ENCODE data around the gene LGALS1.
"Not testable (repeated sequence)": the region's sequence is repeated elsewhere in the genome, so short reads cannot be mapped to it uniquely, and the experiment has no call there.

The LGALS1 gene

DNA sequence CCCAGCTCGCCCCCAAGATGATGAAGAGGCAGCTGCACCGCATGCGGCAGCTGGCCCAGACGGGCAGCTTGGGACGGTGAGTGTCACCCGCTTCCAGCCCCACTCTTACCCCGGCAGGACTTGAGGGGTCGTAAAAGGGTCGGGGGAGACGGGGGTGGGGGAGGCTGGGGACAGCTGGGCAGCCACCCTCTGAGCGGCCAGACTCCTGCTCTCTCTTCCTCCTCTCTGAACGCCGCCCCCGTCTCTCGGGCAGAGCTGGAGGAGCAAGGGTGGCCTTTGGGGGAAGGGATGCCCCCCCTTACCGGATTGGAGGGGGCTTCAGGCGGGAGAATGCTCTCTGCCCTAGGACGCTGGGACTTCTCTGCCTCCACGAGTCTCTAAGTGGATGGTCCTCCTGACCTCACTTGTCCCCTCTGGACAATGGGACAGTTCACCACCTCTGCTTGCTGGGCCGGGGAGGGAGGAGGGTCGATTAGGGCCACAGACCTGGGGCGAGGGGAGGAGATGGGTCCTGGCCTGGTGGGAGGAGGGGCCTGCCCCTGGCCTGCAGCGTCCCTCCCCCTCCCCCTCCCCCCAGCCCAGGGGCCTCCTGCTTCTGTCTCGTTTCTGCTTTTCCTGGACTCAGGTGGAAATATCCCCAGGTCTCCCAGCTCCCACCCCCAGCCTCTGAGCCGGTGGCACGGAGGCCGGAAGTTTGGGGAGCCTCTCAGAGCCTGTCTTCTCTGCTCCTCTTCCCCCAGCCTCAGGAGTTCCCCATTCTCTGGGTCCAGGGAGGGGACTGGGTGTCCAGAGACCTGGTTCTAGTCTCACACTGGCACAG, 35.5 kb upstream of the LGALS1 start:
- no peak for DNase-seq

DNA sequence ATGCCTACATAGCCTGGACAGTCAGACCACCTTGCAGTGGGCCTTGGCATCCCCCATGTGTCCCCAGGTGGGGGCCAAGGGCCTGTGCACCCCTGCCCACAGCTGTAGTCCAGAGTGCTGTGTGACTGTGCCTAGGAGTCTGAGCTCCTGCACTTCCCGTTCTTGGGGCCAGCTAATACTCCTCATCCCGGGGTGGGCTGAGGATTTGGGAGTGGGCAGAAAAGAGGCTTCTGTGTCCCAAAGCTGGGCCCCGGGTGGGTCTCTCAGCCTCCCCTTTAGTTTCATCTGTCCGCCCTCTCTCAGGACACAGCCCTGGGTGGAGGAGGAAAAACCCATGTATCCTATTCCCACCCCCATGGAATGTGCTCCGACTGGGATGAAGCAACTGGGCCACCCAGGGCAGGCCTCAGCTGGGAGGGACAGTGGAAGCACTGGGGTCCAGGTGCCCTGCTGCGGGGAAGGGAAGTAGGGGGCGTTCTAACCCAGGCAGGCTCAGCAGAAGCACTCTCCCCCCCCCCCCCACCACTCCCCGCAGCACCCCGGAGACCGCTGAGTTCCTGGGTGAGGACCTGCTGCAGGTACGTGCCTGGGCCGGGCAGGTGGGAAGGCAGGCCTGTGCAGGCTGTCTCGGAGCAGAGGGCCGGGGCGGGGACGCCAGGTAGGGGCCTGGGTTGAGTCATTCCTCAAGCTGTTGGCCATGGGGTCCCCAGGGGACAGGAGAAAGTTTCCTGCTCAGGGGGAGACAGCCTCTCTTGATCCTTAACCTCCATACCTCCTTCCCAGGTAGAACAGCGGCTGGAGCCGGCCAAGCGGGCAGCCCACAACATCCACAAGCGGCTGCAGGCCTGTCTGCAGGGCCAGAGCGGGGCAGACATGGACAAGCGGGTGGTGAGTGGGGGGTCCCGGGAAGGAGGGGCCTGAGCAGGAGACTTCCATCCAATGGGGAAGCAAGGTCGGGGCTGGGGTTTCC, 34.6 kb upstream of the LGALS1 start:
- no peak for DNase-seq

DNA sequence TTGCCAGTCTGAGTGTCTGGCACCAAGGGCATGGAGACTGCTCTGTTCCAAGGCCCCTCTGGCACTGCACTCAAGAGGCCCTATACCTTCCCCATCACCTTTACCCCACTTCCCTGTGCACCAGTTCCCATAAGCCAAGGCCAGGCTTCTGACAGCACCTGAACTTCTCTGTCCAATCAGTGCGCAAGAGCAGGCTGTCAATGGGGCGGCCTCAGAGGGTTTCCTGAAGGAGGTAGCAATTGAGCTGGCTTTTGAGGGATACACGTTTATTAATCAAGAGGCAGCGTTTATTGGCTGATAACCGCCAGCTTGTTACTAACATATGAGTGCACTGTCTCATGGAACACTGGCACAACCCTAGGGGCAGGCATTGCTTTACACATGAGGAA, 33.9 kb upstream of the LGALS1 start:
- DNase-seq: no peak

DNA sequence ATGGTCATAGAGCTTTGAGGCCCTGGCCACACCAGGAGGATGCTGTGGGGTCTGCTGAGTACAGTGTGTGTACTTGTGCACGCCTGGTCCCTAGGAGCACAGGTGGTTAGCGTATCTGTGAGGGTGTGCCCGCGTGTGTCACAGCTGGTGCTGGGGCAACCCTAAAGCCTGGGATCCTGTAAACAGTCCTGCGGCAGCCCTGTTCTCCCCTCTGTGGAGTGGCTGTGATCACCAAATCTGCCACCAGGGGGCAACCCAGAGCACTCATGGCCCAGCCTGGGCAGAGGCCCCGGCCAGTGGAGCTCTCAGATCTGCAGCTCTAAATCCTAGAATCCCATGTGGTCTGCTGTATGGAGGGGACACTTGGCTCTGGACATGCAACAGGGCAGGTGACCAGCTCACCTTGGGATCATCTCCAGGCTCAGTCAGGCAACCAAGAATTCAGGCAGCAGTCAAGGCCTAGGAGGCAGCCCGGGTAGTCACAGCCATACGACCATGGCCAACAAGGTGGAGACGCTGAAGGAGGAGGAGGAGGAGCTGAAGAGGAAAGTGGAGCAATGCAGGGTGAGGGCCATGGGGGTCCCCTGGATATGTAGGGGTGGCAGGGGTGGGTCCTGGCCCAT, 32.1 kb upstream of the LGALS1 start:
- peak; percentile 84 for DNase-seq

DNA sequence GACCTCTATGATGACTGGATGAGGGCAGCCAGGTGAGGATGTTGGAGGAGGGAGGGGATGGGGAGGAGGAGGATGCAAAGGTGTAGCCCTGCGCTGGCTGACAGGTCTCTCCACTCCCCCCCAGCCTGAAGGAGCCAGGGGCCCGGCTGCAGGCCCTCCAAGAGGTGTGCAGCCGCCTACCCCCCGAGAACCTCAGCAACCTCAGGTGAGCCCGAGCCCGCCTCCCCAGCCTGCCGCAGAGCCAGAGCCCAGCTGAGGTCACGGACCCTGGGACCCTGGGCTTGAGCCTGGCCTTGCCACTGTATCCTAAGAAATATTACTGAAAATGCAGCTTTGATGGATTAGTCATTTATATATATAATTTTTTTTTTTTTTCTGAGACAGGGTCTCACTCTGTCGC, 28.1 kb upstream of the LGALS1 start:
- no peak for DNase-seq

DNA sequence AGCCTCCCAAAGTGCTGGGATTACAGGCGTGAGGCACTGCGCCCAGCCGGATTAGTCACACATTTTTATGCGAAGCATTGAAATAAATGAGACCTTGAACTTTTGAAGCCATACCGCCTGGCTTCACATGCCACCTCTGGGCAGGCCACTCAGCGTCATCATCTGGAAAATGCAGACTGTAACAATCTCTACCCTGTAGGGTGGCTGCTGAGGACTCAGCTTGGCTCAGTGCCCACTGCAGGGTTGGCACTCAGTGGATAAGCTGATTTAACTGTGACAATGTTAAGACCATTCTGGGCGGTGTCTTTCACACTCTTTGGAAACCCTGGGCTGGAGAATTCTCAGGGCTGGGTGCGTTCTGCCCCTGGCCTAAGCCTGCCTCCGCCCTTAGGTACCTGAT, 27.5 kb upstream of the LGALS1 start:
- DNase-seq: no peak

DNA sequence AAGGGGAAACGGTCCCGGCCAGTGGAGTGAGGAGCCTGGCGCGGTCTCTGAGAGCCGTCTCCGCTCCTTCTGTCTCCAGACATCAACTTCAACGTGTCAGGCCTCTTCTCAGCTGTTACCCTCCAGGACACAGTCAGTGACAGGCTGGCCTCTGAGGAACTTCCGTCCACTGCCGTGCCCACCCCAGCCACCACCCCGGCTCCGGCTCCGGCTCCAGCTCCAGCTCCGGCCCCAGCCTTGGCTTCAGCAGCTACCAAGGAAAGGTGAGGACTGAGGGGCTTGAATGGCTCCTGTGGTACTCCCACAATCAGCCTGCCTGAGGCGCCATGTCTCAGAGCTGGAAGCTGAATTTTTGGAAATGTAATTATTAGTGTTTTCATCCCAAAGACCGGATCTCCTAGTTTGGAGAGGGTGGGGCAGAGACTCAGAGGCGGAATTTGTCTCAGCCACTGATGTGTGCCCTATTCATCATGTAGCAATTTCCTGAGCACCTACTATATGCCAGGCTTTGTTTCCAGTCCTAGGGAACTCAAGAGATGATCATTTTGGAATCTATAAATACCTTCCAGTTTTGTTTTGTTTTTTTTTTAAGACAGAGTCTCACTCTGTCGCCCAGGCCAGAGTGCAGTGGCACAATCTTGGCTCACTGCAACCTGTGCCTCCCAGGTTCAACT, 24.8 kb upstream of the LGALS1 start:
- no peak for DNase-seq

DNA sequence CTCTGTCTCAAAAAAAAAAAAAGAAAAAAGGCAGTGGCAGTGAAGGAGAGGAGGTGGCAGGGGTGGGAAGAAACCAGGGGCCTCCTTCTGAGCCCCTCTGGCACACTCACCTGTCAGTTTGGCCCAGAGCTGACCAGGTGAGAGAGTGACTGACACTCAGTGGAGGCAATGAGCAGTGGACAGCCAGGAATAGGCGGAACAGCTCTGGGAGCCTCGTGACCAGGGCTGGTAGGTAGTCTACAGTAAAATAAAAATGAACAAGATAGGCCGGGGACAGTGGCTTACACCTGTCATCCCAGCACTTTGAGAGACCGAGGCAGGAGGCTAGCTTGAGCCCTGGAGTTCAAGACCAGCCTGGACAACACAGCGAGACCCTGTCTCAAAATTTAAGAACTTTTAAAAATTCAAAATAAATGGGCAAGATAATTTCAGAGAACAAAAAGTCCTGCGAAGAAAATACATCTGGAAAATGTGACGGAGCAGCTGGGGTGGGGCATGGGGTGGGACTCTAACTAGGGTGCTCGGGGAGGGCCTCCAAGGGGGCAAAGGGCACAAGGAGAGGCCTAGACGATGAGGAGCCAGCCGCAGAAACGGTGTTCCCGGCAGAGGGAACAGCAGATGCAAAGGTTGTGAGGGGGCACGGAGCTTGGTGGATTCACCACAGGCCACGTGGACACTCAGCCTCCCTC, 20.7 kb upstream of the LGALS1 start:
- no peak for DNase-seq

DNA sequence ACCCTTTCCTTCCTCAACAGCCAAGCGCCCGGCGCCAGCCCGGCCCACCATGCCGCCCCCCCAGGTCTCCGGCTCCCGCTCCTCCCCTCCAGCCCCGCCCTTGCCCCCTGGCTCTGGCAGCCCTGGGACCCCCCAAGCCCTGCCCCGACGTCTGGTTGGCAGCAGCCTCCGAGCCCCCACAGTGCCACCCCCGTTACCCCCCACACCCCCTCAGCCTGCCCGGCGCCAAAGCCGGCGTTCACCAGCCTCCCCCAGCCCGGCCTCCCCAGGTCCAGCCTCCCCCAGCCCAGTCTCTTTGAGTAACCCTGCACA, 20.2 kb upstream of the LGALS1 start:
- no peak for DNase-seq

DNA sequence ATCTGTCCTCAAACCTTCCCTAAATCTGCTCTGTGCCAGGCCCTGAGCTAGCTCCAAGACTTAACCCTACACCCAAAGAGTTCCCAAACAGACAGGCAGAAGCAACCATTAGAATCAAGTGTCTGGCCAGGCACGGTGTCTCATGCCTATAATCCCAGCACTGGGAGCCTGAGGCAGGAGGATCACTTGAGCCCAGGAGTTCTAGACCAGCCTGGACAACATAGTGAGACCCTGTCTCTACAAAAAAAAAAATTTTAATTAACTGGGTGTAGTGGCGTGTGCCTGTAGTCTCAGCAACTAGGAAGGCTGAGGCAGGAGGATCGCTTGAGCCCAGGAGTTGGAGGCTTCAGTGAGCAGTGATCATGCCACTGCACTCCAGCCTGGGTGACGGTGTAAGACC, 18.9 kb upstream of the LGALS1 start:
- DNase-seq: not testable (repeated sequence)

DNA sequence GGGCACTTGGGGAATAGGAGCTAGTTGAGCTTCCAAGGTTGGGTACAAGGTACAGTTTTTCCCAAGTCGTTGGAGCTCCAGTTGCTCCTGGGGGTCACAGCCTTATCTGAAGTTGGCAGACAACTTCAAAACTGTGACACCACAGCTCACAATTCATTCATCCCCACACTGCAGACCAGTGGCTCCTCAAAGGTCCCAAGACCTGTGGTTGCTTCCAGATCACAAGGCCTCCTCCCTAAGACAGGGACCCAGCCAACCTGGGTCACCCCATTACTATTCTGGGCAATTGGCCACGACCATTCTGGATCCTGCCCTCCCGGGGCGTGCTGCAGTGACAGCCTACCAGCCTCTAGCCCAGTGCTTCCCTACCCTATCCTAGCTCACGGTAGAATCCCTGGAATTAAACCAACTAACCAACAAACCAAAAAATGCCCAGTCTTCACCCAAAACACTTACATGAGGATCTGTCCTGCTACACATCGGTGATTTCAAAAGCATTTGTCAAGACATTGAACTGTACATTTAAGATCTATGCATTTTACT, 17.8 kb upstream of the LGALS1 start:
- peak; percentile 21 for DNase-seq

DNA sequence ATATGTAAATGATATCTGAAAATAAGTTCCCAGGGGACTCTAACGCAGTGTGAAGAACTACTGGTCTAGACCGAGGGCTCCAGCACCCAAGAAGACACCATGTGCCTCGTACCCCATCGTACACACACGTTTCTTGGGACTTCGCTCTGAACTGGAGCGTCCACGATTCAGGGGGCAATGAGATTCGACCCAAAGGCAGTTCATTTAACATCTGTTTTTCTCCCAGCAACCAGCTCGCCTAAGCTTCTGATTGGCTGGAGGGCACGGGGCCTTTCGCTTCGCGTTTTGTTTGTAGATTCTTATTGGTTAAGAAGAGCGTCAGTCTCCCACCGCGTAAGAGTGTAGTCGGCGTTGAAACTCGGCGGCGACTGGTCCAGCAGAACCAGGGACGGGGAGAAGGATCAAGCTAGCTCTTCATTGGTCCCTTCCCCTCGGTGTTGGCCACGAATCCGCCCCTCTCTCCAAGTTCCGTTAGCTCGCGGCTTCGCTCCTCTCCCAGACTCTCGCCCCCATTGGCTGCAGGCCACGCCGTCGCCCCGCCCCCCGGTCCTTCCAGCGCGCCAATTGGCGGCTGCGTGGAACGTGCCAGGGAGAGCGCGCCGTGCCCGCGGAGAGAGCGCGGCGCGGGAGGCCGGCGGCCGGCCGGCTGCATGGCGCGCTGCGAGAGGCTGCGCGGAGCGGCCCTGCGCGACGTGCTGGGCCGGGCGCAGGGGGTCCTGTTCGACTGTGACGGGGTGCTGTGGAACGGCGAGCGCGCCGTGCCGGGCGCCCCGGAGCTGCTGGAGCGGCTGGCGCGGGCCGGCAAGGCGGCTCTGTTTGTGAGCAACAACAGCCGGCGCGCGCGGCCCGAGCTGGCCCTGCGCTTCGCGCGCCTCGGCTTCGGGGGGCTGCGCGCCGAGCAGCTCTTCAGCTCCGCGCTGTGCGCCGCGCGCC, 17.0 kb upstream of the LGALS1 start, which contains the start of gene PDXP:
Gene PDXP, plus strand, starts transcription at position 591 of the 933 bp plus-strand sequence. Its CDS starts 60 bp downstream, at position 651.
- DNase-seq: peak; percentile 99

DNA sequence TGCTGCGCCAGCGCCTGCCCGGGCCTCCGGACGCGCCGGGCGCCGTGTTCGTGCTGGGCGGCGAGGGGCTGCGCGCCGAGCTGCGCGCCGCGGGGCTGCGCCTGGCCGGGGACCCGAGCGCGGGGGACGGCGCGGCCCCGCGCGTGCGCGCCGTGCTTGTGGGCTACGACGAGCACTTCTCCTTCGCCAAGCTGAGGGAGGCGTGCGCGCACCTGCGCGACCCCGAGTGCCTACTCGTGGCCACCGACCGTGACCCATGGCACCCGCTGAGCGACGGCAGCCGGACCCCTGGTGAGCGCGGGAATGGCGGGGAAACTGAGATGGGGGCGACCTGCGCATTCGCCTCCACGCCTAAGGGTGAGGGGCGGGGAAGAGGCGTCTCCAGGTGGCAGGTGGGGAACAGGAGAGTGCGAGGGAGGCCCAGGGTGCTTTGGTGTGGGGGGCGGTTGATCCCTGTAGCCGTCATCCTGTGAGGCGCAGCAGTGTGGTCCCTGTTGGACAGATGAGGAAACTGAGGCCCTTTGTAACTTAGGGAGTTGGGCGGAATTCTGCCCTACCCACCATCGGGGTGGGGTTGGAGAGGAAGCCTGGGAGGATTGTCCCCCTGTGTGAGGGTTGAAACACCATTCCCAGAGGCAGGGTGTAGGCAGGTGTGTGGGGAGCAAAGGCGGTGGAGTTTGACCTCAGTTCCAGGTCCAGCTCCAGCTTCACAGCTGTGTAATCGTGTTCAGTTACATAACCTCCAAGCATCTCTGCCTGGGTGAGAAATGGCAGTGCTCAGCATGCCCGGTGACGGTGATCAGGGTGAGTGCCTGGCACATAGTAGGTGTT, 16.2 kb upstream of the LGALS1 start:
- no peak for DNase-seq

DNA sequence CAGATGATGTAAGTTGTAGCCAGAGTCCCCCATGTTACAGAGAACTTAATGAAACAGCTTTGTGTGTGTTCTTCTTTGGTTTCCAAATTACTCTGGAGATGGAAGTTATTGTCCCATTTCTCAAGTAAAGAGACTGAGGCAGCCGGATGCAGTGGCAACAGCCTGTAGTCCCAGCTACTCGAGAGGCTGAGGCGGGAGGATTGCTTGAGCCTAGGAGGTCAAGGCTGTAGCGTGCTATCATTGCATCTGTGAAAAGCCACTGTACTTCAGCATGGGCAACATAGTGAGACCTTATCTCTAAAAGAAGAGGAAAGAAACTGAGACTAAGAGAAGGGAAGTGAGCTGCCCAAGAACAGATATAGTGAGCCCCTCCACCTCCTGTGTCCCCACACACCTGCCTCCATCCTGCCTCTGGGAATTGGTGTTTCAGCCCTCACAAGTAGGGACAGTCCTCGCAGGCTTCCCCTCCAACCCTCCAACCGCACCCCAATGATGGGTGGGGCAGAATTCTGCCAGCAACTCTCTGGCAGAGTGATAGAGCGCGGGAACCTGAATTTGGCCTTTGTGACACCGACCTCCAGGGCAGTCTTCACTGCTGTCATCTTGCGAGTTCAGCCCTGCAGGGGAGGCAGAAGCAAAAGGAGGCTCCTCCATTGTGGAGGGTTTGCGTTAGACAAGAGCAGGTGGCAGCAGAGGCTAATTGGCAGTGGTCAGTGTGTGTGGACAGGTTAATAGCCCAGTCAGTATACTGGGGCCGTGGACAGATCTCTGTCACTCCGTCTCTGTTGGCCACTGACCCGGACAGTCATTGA, 15.3 kb upstream of the LGALS1 start:
- DNase-seq: no peak

DNA sequence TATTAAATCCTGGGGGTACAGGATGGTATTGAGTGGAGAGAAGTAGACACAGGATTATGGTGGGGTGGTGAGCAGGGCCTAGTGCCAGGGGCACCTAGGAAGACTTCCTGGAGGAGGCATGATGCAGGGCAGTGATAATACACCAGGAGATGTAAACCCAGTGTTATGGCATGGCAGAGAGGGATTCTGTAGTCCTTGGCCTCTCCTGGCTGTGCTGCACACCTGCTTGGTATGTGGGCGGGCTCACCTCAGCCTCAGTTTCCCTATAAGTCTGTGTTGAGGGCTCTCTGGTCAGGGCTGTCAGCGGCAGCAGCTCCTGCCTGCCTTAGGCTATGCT, 14.8 kb upstream of the LGALS1 start:
- DNase-seq: no peak

DNA sequence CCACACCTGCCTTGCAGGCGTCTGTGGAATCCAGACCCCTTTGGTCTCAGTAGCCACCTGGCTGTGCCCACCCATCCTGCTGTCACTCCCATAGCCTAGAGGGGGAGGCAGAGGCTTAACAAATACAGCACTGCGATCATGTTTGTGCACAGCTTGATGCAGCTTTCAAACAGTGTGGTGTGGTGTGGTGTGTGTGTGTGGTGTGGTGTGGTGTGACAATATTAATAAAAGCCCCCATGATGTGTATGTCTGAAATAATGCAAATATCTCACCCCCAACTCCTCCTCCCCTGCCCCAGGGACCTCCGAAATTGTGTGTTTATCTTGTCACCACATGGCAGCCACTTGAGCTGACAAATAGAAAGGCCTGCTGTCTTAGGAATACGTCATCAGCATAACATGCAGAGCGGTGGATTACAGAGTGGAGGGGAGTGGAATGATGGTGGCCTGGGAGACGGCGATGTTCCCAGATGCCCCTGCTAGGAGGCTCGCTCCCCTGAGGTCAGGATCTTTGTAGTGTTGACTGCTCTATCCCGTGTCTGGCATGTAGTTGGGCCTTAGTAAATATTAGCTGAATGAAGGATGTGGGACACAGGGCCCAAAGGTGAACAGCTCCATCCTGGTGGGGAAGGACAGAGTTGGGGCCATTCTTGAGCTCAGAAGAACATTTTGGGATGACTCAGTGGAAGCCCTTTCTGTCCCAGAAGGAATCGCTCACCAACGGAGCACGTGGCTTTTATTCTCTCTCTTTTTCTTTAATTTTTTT, 14.1 kb upstream of the LGALS1 start:
- peak; percentile 48 for DNase-seq

DNA sequence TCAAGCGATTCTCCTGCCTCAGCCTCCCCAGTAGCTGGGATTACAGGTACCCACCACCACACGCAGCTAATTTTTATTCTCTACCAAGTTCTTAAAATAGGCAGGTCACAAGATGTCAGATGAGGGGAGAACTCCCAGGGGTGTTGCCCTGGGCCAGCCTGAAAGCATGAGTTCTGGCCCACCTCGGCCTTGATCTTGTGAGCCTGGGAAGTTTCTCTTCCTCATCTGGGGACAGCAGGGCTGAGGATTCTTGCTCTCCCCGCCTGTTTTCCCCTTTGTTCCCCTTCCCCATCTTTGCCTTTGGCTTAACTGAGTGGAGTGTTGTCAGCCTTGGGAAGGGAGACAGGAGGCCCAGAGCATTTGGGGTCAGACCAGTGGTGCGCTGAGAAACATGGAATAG, 13.4 kb upstream of the LGALS1 start:
- no peak for DNase-seq

DNA sequence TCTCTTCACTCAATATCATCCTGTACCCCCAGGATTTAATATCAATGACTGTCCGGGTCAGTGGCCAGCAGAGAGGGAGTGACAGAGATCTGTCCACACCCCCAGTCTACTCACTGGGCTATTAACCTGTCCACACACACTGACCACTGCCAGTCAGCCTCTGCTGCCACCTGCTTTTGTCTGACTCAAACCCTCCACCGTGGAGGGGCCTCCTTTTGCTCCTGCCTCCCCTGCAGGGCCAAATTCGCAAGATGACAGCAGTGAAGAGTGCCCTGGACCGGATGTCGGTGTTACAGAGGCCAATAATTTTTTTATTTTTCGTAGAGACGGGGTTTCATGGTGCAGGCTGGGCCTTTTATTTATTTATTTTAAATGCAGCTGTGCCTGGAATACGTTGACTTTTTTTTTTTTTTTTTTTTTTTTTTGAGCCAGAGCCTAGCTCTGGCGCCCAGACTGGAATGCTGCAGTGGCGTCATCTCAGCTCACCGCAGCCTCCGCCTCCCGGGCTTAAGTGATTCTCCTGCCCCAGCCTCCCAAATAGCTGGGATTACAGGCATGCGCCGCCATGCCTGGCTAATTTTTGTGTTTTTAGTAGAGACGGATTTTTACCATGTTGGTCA, 11.8 kb upstream of the LGALS1 start:
- no peak for DNase-seq
